AG08396 (cell line): ENCODE measurements around the gene SFMBT2.

Source experiments
- DNase-seq: peaks from one replicate; pipeline ENCODE4 v3.0.0; 2012; ENCODE audit warnings: low spot score, mixed read lengths

Gene SFMBT2

GRCh38 chr10:7364474-7364873 lies 46.4 kb downstream of the SFMBT2 start:
- DNase-seq = no peak

GRCh38 chr10:7363700-7364099 lies 47.1 kb downstream of the SFMBT2 start:
- no peak for DNase-seq

- no peak for DNase-seq
Measured at GRCh38 chr10:7362471-7362870, 48.4 kb downstream of the SFMBT2 start.

- no peak for DNase-seq
Measured at GRCh38 chr10:7361316-7361715, 49.5 kb downstream of the SFMBT2 start.

GRCh38 chr10:7359954-7360353 lies 50.9 kb downstream of the SFMBT2 start:
- DNase-seq = no peak

- no peak for DNase-seq
Measured at GRCh38 chr10:7359356-7359755, 51.5 kb downstream of the SFMBT2 start.

- DNase-seq = no peak
Measured at GRCh38 chr10:7357193-7357592, 53.6 kb downstream of the SFMBT2 start.

- peak; percentile 32 for DNase-seq
Measured at GRCh38 chr10:7354330-7355047, 56.3 kb downstream of the SFMBT2 start.

- DNase-seq = no peak
Measured at GRCh38 chr10:7351894-7352293, 58.9 kb downstream of the SFMBT2 start.

- DNase-seq = no peak
Measured at GRCh38 chr10:7350541-7351195, 60.2 kb downstream of the SFMBT2 start.

- DNase-seq = no peak
Measured at GRCh38 chr10:7345717-7346116, 65.1 kb downstream of the SFMBT2 start.

GRCh38 chr10:7343040-7343439 lies 67.8 kb downstream of the SFMBT2 start:
- no peak for DNase-seq

GRCh38 chr10:7340179-7340874 lies 70.5 kb downstream of the SFMBT2 start:
- no peak for DNase-seq

- DNase-seq = no peak
Measured at GRCh38 chr10:7339510-7339909, 71.3 kb downstream of the SFMBT2 start.

GRCh38 chr10:7338469-7338868 lies 72.4 kb downstream of the SFMBT2 start:
- no peak for DNase-seq

- DNase-seq = no peak
Measured at GRCh38 chr10:7337431-7338171, 73.2 kb downstream of the SFMBT2 start.

GRCh38 chr10:7335977-7336376 lies 74.9 kb downstream of the SFMBT2 start:
- no peak for DNase-seq

- no peak for DNase-seq
Measured at GRCh38 chr10:7334642-7334964, 76.2 kb downstream of the SFMBT2 start.

GRCh38 chr10:7333961-7334641 lies 76.7 kb downstream of the SFMBT2 start:
- no peak for DNase-seq

- no peak for DNase-seq
Measured at GRCh38 chr10:7329219-7329618, 81.6 kb downstream of the SFMBT2 start.

- no peak for DNase-seq
Measured at GRCh38 chr10:7327885-7328284, 82.9 kb downstream of the SFMBT2 start.

GRCh38 chr10:7322623-7323022 lies 88.2 kb downstream of the SFMBT2 start:
- no peak for DNase-seq
